OCI-M1 (cell line): ENCODE results near the gene GRIN3B.
"Not testable (repeated sequence)": the region's sequence is repeated elsewhere in the genome, so short reads cannot be mapped to it uniquely, and the experiment has no call there.

Experiments
- DNase-seq: peaks from one replicate; lab custom pipeline; 2025; lab: John Stamatoyannopoulos, UW

GRIN3B gene

GRCh38 chr19:1000095-1000494 is at the start of gene GRIN3B:
Gene GRIN3B (plus strand): TSS chr19:1000419. CDS start chr19:1000438, 19 bp downstream.
- DNase-seq: peak; percentile 54

DNA sequence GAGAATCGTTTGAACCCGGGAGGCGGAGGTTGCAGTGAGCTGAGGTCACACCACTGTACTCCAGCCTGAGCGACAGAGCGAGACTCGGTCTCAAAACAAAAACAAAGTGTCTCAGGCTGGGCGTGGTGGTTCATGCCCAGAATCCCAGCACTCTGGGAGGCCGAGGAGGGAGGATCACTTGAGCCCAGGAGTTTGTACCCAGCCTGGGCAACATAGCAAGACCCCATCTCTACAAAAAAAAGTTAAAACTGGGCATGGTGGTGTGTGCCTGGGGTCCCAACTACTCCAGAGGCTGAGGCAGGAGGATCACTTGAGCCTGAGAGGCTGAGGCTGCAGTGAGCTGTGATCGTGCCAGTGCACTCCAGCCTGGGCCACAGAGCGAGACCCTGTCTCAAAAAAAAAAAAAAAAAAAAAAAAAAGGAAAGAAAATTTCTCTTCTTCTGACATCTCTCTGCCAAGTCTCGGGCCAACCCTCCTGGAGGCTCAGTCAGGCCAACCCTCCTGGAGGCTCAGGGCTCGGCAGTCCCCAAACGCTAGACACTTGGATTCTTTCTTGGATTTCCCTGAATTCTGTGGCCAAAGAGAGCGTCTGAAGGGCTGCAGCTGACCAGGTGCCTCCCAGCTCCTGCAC is 48.1 kb upstream of the GRIN3B start:
- no peak for DNase-seq

GRCh38 chr19:952680-953444 is 47.4 kb upstream of the GRIN3B start:
- no peak for DNase-seq

DNA sequence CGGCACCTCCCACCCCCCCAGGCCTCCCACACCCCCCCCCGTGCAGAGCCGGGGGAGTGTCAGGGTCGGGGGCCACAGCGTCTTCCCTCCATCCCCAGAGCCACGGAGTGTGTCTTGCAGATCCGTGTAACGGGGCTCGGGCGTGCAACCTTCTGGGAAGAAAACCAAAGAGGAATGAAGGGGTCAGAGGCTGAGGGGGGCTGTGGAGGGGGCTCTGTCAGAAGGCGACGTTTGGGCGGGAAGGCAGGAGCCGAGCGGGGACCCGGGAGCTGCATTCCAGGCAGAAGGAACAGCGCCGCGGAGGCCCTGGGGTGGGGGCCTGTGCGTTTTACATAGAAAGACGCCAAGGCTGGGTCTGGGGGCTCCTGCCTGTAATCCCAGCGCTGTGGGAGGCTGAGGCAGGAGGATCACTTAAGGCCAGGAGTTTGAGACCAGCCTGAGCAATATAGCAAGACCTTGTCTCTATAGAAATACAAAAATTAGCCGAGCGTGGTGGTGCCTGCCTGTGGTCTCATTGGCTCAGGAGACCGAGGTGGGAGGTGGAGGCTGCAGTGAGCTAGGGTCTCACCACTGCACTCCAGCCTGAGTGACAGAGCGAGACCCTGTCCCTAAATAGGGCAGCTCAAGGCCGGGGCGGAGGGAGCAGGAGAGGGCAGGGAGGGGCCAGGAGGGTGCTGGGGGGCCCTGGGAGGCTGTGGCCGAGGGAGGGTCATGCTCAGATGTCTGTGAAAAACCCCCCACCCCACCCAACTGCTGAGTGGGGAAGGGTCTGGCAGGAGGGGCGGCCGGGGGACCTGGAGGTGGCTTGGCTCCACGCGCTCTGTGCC is 46.6 kb upstream of the GRIN3B start:
- DNase-seq: no peak

DNA sequence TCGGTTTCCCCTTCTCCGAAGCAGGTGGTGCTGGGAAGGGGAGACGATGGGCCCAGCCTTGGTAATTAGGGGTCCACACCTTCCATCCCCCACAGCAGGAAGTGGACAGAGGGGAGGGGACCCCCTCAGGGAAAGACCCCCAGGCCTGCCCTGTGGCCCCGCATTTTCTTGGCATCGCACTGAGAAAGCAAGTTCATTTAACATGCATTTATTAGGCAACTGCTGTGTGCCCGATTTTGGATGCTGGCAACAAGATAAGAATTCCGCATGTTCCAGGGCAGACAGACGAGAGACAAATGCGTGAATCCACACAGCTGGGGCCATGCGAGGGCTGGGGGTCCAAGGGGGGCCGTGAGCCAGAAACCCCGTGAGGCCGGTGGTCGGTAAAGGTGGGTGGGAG is 45.9 kb upstream of the GRIN3B start:
- DNase-seq: no peak

DNA sequence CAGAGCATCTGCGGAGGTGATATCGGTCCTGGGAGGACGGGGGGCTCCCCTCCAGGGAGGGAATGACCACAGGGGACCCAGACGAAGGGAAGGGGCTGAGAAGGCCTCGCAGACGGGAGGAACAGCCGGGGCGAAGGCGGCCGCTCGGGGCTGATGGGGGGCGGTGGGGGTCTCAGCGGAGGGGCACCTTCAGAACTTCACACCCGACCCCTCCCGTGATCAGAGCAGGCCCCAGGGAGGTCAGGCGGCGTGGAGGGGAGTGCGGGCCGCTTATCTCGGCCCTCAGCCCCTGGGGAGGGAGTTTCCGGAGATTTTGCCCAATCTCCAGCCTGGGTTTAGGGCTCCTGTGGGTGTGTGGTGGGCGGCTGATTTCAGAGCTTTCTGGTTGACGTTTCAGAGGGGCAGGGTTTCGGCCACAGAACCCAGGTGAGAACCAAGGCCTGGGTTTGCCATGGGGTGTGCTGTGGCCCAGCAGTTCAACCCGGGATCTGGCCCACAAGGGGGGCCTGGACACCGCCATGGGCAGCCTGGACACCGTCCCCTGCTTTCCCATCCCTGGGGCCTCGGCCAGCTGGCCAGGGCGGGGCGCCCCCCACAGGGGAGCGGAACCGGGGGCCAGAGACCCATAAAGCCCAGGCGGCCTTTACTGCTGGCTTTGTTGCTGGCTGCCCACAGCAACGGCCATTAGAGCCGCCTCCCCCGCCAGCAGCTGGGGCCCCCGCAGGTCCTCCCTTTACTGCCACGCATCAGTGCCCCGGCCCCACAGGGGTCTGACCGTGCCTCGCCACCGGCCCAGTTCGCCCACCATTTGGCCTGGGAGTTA is 45.3 kb upstream of the GRIN3B start:
- DNase-seq: peak; percentile 39

- DNase-seq: no peak
Measured at GRCh38 chr19:955803-956765, 44.1 kb upstream of the GRIN3B start.

DNA sequence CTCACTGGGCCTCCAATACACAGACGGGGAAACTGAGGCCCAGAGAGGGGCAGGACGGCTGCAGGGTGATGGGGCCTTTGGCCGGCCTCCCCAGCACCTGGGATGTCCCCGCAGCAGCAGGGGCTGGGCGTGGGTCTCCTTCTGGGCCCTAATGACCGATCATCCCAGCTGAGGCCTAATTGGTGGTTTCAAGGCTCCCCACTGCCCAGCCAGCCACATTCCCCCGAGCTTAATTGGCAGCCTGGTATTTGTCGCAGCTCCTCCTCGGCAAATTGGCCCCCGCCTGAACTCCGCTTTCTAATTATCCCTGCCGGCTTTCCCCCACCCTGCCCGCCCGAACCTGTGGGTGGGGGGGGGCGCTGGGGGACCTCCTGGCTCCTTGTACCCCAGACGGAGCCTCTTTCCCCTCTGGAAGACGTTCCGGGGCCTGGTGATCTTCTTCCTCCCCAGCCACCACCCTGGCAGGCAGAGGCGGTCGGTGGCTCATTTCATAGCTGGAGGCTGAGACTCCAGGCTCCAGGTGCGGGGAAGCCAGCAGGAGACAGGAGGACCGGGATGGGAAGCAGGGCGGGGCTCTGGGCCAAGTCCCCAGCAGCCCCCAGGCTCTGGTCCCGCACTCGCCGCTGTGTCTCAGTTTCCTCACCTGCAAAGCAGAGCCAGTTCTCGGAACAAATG is 43.3 kb upstream of the GRIN3B start:
- no peak for DNase-seq

- DNase-seq: not testable (repeated sequence)
Measured at GRCh38 chr19:957578-957977, 42.6 kb upstream of the GRIN3B start.

DNA sequence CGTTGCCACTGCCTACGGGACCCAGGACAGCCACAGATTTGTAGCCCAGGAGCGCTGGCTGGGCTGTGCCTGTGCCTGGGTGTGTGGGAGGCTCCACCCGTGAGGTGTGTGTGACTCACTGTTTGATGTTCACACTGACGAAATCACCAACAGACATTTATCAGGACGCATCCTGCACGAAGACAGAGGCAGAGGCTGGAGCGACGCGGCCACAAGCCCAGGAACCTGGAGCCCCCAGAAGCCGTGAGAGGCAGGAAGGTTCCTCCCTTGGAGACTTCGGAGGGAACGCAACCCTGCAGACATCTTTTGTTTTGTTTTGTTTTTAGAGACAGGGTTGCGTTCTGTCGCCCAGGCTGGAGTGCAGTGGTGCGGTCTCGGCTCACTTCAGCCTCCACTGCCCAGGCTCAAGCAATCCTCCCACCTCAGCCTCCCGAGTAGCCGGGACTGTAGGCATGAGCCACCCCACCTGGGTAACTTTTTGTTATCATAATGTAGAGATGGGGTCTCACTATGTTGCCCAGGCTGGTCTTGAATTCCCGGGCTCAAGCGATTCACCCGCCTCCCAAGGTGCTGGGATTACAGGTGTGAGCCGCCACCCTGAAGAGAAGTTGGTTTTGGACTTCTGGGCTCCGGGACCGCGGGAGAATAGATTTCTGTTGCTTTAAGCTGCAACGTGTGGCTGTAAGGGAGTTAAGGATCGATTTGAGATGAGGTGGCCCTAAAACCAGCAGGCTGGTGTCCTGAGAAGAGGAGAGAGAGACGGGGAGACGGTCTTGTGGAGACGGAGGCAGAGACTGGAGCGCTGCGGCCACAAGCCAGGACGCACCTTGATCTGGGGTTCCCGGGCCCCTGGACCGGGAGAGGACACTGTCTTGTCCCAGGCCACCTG is 41.0 kb upstream of the GRIN3B start:
- no peak for DNase-seq

DNA sequence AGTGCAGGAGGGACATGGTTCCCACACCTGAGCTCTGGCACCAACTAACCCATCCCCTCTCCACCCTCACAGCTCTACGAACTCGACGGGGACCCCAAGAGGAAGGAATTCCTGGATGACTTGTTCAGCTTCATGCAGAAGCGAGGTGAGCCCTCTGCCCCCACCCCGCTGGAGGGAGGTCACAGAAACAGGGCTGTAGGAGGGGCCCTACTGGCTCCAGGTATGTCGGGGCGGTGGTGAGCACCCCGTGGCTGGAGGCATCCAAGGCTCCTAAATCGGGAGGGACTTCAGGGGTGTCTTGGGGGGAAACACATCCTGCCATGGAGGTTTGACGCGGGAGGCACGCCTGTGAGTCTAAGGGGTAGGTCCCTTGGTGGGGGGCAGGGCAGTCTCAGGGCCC is 40.2 kb upstream of the GRIN3B start:
- no peak for DNase-seq

GRCh38 chr19:960601-960938 is 39.6 kb upstream of the GRIN3B start:
- no peak for DNase-seq

- DNase-seq: peak; percentile 51
Measured at GRCh38 chr19:961866-962620, 38.2 kb upstream of the GRIN3B start.

DNA sequence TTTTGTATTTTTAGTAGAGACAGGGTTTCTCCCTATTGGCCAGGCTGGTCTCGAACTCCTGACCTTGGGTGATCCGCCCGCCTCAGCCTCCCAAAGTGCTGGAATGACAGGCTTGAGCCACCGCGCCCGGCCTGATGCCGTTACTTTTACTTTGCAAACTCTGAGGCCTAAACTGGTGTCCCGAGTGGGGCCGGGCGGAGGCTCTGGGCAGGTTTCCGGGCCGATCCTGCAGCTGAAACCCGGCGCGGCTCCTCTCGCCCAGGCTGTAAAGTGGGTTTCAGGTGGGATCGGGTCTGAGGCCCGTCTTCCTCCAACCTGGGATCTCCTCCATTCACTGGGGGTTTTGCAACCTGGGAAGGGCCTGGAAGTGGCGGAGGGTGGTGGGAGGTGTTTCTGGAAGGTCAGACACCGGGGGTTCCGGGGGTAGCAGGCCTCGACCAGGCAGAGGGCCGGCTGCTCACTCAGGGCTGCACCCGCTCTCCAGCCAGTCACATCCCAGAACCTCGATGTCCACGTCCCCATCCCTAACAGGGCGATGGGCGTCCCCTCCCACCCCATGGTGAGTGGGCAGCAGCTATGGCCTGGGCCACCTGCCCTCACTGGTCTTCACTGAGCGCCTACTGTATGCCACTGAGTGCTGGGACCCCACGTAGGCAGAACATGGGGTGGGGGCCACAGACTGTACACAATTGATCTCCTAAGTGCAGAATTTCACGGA is 37.4 kb upstream of the GRIN3B start:
- DNase-seq: no peak

DNA sequence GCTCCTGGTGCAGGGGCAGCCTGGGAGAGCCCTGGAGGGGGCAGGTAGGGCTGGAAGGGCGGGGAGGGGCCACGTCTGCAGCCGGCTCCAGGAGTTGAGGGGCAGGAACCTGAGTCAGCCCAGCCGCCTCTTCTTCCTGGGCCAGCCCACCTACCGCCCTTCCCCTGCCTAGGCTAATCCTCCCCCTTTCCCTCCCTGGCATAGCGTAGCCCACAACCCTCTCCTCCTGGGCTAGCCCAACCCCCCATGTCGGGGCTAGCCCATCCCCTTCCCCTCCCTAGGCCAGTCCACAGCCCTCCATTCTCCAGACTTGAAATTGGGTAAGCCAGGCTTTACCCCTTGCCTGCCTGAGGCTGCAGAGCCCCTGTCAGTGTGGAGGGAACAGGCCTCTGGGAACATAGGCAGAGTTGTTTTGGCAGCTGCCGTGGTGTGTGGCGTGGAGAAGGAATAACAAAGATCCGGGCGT is 36.7 kb upstream of the GRIN3B start:
- no peak for DNase-seq

DNA sequence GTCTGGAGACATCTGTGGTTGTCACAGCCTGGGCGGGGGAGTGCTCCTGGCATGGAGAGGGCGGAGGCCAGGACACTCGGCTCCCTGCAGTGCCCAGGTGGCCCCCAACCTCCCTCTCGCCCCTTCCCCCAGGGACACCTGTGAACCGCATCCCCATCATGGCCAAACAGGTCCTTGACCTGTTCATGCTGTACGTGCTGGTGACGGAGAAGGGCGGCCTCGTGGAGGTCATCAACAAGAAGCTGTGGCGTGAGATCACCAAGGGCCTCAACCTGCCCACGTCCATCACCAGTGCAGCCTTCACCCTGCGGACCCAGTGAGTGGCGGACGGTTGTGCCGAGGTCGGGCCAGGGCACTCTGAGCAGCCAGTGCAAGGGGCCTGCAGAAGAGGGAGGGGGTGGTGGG is 36.1 kb upstream of the GRIN3B start:
- DNase-seq: no peak

- peak; percentile 1 for DNase-seq
Measured at GRCh38 chr19:964761-965694, 35.2 kb upstream of the GRIN3B start.
